GM21360 (cell line): ENCODE measurements around the gene CSAG2.
"Not testable (repeated sequence)": the region's sequence is repeated elsewhere in the genome, so short reads cannot be mapped to it uniquely, and the experiment has no call there.

Source experiments
- ATAC-seq: cut with Tn5 transposase; IDR thresholded peaks from one replicate; pipeline ENCODE4 v1.9.1; 2021; ENCODE audit warnings: mild to moderate bottlenecking, moderate library complexity; ENCODE audit not compliant: unreplicated experiment

CSAG2 gene, protein sequence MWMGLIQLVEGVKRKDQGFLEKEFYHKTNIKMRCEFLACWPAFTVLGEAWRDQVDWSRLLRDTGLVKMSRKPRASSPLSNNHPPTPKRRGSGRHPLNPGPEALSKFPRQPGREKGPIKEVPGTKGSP

DNA sequence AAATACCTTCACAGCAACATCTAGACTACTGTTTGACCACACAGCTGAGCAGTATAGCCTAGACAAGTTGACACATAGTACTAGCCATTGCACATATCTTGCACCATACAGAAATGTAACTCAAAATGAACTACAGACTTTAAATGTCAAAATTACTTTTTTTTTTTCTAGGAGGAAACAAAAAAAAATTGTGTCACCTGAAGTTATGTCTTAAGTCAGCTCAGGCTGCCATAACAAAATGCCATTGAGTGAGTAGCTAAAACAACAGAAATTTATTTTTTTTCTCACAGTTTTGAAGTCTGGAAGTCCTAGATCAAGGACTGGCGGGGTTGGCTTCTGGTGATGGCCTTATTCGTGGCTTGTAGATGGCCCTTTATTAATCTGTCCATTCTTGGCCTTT is at the start of gene CSAG2:
CSAG2 (minus strand) TSS at position 101 of the 400 bp plus-strand sequence. CDS start 161 bp downstream, outside the sequence.
- ATAC-seq: not testable (repeated sequence)

DNA sequence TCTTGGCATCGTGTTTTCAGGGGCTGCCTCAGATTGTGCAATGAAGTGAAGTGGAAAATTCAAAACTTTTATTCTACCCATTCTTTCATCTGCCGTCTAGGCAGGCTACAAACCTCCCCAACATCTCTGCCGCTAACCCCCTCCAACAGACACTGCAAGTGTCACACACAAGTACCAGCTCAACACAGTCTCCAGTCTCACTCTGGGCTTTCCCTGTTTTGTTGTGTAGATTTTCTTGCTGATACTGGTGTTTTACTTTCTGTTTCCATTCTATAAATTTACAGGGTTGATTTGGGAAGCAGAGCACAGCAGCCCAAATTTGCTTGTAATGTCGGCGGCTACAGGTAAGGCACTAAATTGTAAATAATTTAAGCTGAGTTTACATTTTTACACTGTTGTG is 45.8 kb upstream of the CSAG2 start:
- ATAC-seq: not testable (repeated sequence)

DNA sequence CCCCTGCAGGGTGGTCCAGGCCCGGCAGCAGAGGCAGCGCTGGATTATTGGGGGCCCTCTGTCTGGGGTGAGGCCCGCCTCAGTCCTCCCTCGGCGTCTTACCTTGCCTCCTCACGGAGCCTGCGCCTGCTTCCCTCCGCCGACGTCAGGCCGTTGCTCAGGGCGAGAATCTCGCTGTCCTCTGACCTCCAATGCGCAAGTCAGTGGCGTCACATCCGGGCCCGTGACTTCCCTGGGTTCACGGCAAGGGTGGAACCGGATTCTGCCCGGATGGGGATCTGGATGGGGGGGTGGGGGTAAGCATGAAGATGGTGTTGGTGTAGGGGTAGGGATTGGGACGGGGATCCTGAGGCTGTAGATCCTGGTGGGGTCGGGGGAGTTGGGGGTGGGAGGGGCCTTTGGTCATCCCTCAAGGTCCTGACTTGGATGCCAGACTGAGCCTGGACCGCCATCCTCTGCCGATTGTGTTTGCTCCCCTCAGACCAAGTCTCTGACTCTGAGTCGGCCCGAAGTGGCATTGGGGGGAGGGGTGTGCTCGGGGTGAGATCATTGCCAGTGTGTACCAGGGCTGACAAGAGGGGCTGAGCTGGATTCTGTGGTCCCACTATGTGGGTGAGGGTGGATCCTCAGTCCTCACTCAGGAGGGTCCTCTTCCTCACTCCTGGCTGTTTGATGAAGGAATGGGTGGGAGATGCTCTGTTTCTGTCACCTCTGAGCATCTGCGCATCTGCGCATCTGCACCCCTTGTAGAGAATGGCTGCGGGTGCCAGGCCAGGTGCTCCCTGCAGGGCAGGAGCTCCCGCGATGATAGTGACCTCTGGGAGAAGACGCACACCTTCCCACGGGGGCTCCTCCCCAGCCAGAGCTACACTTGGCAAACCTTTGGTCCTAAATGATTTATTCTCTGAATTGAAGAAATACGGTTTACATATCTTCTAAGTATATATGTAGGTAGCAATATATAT is 44.9 kb upstream of the CSAG2 start, which contains the start of gene MAGEA2:
MAGEA2 (minus strand) TSS at position 157 of the 965 bp plus-strand sequence. CDS start 2,479 bp downstream, outside the sequence.
- not testable (repeated sequence) for ATAC-seq

DNA sequence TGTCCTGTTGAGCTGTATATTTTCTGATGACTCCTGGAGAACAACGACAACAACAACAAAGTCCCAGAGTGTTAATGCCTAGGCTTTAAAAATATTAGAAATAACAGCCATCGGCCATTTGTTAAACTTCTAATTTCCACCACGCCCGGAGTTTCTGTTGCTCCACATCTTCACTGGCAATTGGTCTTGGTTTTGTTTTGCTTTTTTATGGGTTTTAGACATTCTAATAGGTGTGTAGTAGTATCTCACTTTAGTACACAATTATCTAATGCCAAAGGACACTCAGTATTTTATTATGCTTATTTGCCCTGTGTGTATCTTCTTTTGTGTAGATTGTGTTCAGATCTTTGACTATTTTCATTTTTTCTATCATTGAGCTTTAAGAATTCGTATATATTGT is 29.5 kb upstream of the CSAG2 start:
- ATAC-seq: no peak

DNA sequence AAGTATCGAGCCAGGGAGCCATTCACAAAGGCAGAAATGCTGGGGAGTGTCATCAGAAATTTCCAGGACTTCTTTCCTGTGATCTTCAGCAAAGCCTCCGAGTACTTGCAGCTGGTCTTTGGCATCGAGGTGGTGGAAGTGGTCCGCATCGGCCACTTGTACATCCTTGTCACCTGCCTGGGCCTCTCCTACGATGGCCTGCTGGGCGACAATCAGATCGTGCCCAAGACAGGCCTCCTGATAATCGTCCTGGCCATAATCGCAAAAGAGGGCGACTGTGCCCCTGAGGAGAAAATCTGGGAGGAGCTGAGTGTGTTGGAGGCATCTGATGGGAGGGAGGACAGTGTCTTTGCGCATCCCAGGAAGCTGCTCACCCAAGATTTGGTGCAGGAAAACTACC is 27.5 kb upstream of the CSAG2 start:
- not testable (repeated sequence) for ATAC-seq

DNA sequence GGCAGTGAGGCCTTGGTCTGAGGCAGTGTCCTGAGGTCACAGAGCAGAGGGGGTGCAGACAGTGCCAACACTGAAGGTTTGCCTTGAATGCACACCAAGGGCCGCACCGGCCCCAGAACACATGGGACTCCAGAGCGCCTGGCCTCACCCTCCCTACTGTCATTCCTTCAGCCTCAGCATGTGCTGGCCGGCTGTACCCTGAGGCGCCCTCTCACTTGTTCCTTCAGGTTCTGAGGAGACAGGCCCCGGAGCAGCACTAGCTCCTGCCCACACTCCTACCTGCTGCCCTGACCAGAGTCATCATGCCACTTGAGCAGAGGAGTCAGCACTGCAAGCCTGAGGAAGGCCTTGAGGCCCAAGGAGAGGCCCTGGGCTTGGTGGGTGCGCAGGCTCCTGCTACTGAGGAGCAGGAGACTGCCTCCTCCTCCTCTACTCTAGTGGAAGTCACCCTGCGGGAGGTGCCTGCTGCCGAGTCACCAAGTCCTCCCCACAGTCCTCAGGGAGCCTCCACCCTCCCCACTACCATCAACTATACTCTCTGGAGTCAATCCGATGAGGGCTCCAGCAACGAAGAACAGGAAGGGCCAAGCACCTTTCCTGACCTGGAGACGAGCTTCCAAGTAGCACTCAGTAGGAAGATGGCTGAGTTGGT is 26.9 kb upstream of the CSAG2 start:
- no peak for ATAC-seq

DNA sequence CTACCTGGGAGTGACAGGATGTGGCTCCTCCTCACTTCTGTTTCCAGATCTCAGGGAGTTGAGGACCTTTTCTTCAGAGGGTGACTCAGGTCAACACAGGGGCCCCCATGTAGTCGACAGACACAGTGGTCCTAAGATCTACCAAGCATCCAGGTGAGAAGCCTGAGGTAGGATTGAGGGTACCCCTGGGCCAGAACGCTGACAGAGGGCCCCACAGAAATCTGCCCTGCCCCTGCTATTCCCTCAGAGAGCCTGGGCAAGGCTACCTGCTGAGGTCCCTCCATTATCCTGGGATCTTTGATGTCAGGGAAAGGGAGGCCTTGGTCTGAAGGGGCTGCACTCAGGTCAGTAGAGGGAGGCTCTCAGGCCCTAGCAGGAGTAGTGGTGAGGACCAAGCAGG is 26.0 kb upstream of the CSAG2 start:
- no peak for ATAC-seq

DNA sequence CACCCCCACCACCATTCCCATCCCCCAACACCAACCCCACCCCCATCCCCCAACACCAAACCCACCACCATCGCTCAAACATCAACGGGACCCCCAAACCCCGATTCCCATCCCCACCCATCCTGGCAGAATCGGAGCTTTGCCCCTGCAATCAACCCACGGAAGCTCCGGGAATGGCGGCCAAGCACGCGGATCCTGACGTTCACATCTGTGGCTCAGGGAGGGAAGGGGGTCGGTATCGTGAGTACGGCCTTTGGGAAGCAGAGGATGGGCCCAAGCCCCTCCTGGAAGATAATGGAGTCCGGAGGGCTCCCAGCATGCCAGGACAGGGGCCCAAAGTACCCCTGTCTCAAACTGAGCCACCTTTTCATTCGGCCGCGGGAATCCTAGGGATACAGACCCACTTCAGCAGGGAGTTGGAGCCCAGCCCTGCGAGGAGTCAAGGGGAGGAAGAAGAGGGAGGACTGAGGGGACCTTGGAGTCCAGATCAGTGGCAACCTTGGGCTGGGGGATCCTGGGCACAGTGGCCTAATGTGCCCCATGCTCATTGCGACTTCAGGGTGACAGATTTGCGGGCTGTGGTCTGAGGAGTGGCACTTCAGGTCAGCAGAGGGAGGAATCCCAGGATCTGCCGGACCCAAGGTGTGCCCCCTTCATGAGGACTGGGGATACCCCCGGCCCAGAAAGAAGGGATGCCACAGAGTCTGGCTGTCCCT is 25.2 kb upstream of the CSAG2 start:
- not testable (repeated sequence) for ATAC-seq

DNA sequence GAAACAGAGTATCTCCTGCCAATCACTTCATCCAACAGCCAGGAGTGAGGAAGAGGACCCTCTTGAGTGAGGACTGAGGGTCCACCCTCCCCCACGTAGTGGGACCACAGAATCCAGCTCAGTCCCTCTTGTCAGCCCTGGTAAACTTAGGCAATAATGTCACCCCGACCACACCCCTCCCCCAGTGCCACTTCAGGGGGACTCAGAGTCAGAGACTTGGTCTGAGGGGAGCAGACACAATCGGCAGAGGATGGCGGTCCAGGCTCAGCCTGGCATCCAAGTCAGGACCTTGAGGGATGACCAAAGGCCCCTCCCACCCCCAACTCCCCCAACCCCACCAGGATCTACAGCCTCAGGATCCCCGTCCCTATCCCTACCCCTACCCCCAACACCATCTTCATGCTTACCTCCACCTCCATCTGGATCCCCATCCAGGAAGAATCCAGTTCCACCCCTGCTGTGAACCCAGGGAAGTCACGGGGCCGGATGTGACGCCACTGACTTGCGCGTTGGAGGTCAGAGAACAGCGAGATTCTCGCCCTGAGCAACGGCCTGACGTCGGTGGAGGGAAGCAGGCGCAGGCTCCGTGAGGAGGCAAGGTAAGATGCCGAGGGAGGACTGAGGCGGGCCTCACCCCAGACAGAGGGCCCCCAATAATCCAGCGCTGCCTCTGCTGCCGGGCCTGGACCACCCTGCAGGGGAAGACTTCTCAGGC is 24.3 kb upstream of the CSAG2 start, which contains the start of the genes CSAG1 and MAGEA12:
CSAG1 (minus strand) TSS at position 461 of the 715 bp plus-strand sequence. CDS start 1,261 bp downstream, outside the sequence.
MAGEA12 (plus strand) TSS at position 497 of the 715 bp plus-strand sequence. CDS start 2,405 bp downstream, outside the sequence.
- ATAC-seq: no peak

DNA sequence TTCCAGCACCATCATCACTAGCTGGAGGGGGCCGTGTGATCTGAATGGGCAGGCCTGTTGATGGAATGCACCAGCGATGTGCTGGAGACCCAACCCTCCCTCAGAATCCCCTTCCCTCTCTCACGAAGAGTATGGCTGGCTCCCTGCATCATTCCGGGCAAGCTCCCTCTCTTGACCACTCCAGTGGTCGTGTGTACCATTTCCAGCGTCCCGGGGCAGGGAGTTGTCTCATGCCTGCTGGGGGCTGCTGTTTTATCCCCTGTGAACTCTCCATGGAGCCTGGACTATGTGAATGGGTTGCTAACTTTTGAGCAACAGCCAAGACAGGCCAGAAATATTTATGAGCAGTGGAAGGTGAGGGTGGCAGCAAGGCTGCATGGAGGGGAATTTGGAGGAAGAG is 16.3 kb upstream of the CSAG2 start:
- no peak for ATAC-seq

DNA sequence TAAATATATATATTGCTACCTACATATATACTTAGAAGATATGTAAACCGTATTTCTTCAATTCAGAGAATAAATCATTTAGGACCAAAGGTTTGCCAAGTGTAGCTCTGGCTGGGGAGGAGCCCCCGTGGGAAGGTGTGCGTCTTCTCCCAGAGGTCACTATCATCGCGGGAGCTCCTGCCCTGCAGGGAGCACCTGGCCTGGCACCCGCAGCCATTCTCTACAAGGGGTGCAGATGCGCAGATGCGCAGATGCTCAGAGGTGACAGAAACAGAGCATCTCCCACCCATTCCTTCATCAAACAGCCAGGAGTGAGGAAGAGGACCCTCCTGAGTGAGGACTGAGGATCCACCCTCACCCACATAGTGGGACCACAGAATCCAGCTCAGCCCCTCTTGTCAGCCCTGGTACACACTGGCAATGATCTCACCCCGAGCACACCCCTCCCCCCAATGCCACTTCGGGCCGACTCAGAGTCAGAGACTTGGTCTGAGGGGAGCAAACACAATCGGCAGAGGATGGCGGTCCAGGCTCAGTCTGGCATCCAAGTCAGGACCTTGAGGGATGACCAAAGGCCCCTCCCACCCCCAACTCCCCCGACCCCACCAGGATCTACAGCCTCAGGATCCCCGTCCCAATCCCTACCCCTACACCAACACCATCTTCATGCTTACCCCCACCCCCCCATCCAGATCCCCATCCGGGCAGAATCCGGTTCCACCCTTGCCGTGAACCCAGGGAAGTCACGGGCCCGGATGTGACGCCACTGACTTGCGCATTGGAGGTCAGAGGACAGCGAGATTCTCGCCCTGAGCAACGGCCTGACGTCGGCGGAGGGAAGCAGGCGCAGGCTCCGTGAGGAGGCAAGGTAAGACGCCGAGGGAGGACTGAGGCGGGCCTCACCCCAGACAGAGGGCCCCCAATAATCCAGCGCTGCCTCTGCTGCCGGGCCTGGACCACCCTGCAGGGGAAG is 5.0 kb upstream of the CSAG2 start, which contains the start of gene MAGEA2B:
MAGEA2B (plus strand) TSS at position 814 of the 973 bp plus-strand sequence. CDS start 2,479 bp downstream, outside the sequence.
- ATAC-seq: not testable (repeated sequence)

DNA sequence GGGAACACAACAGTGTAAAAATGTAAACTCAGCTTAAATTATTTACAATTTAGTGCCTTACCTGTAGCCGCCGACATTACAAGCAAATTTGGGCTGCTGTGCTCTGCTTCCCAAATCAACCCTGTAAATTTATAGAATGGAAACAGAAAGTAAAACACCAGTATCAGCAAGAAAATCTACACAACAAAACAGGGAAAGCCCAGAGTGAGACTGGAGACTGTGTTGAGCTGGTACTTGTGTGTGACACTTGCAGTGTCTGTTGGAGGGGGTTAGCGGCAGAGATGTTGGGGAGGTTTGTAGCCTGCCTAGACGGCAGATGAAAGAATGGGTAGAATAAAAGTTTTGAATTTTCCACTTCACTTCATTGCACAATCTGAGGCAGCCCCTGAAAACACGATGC is 4.1 kb upstream of the CSAG2 start:
- not testable (repeated sequence) for ATAC-seq

DNA sequence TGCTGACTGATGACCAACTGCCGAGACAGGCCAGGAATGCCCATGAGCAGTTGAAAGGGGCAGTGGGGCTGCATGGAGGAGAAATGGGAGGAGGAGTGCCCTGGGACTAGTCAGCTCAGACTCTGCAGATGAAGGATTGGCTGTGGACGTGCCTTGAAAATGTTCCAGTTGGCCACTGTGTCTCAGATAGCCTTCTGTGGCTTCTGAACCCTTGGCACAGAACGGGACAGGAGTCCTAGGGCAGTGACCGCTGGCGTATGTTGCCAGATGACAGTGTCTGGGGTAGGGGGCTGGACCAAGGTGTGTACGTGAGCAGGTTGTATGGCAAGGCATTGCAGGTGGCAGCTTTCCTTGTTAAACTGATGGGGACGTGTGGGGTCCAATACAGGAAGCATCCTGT is 2.6 kb downstream of the CSAG2 start:
- not testable (repeated sequence) for ATAC-seq

DNA sequence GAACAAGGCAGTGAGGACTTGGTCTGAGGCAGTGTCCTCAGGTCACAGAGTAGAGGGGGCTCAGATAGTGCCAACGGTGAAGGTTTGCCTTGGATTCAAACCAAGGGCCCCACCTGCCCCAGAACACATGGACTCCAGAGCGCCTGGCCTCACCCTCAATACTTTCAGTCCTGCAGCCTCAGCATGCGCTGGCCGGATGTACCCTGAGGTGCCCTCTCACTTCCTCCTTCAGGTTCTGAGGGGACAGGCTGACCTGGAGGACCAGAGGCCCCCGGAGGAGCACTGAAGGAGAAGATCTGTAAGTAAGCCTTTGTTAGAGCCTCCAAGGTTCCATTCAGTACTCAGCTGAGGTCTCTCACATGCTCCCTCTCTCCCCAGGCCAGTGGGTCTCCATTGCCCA is 8.7 kb downstream of the CSAG2 start:
- ATAC-seq: not testable (repeated sequence)

DNA sequence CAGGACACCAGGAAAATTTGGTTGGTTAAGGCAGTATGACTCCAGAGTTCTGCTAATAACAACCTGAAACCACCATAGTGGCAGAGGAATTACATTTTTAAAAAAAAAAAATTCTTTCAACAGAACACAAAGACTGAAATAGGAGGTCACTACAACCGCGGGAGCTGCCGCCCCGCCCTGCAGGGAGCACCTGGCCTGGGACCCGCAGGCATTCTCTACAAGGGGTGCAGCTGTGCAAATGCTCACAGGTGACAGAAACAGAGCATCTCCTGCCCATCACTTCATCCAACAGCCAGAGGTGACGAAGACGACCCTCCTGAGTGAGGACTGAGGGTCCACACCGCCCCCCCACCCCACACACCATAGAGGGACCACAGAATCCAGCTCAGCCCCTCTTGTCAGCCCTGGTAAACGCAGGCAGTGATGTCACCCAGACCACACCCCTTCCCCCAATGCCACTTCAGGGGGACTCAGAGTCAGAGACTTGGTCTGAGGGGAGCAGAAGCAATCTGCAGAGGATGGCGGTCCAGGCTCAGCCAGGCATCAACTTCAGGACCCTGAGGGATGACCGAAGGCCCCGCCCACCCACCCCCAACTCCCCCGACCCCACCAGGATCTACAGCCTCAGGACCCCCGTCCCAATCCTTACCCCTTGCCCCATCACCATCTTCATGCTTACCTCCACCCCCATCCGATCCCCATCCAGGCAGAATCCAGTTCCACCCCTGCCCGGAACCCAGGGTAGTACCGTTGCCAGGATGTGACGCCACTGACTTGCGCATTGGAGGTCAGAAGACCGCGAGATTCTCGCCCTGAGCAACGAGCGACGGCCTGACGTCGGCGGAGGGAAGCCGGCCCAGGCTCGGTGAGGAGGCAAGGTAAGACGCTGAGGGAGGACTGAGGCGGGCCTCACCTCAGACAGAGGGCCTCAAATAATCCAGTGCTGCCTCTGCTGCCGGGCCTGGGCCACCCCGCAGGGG is 10.8 kb downstream of the CSAG2 start, which contains the start of gene MAGEA3:
MAGEA3 (plus strand) TSS at position 843 of the 980 bp plus-strand sequence. CDS start 2,039 bp downstream, outside the sequence.
- not testable (repeated sequence) for ATAC-seq

DNA sequence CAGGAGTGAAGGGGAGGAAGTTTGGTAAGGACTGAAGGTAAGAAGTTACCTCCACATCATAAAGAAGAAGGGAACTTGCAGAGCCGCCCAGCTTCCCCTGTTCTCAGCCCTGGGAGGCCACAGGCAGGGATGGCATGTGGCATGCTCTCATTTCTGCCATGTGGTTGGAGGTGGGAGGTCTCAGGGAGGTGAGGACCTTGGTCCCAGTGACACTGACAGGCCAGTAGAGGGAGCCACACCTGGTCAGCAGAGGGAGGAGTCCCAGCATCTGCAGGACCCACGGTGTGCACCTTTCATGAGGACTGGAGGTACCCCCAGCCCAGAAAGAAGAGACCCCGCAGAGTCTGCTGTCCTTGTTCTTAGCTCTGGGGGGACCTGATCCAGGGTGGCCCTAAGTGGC is 28.1 kb downstream of the CSAG2 start:
- peak; percentile 89 for ATAC-seq

DNA sequence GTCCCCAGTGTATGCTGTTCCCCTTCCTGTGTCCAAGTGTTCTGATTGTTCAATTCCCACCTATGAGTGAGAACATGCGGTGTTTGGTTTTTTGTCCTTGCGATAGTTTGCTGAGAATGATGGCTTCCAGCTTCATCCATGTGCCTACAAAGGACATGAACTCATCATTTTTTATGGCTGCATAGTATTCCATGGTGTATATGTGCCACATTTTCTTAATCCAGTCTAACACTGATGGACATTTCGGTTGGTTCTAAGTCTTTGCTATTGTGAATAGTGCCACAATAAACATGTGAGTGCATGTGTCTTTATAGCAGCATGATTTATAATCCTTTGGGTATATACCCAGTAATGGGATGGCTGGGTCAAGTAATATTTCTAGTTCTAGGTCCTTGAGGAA is 34.4 kb downstream of the CSAG2 start:
- ATAC-seq: not testable (repeated sequence)
